ENCODE data around the gene CDNF. TPM values are rescaled to one million over a fixed set of nuclear protein-coding genes. Genes with fewer than 3 reads are reported as not detected.

CDNF gene
- polyA plus RNA-seq (2011; rRNA removed) (1.0 and 1.1 TPM in 2 replicates), polyA minus RNA-seq (2011; rRNA and poly(A)+ RNA removed) (1.00 TPM in 1 of 2 replicates, not detected in the other)

DNA sequence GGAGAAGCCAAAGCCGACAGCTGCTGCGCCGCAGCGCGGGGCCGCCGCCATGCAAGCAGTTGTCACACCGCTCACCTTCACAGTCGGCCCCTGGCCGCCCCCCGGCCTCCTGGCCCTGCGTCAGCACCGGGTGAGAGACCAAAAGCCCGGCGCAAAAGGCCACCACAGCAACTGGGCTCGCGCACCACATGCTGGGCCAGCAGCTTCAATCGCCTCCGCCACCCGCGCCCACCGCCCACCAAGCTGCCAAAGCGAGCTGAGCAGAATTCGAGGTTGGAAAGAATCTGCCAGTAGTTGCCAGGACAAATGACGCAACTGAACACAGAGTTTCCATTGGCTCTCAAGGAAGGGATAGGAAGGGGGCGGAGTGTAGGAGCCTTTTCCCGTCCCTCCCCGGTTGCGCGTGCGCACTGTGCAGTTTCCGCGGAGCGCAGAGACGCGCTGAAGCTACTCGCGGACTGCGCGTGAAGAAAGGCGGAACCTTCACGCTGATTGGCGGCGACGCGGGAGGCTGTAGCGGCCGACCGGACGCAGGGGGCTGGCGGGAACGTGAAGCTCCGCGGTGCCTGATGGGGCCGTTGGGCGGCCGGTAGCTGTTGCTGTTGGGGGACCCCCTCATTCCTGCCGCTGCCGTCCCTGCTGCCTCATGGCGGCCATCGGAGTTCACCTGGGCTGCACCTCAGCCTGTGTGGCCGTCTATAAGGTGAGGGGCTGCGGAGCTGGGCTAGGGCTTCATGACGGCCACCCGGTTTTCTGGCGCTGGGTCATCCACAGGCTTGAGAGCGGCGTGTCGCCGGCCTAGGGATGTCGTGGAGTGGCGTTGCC is at the start of gene CDNF, which contains the start of the genes HSPA14 and MSANTD7:
Gene CDNF, minus strand, starts transcription at position 281 of the 825 bp plus-strand sequence. Its CDS starts 91 bp downstream, at position 190.
Gene HSPA14, plus strand, starts transcription at position 550 of the 825 bp plus-strand sequence. Its CDS starts 97 bp downstream, at position 647.
Gene MSANTD7, plus strand, starts transcription at position 550 of the 825 bp plus-strand sequence. CDS start 3,979 bp downstream, outside the sequence.
- POLR2A ChIA-PET = interaction anchor here (0.6 kb wide), 1 partner anchor 80 kb away, joined by 3 read pairs; no protein-coding TSS in a partner anchor
- CTCF ChIA-PET = interaction anchor here (1.0 to 1.7 kb wide), 5 partner anchors 11 to 339 kb away, joined by 3 to 13 read pairs (median 4); no protein-coding TSS in a partner anchor
- Histone ChIP-seq H3K27me3 (ENCODE audit: control insufficient read depth, insufficient read depth, low read length) (no peaks in the 10 kb centered on the region), H3K4me3 (ENCODE audit: low read depth, low read length) (peak within 1 kb of the TSS; percentile 84), H3K36me3 (ENCODE audit: control insufficient read depth, insufficient read depth, low read length) (peaks cover 4% of the 10 kb centered on the region)
- TF ChIP-seq, protein P1, sequence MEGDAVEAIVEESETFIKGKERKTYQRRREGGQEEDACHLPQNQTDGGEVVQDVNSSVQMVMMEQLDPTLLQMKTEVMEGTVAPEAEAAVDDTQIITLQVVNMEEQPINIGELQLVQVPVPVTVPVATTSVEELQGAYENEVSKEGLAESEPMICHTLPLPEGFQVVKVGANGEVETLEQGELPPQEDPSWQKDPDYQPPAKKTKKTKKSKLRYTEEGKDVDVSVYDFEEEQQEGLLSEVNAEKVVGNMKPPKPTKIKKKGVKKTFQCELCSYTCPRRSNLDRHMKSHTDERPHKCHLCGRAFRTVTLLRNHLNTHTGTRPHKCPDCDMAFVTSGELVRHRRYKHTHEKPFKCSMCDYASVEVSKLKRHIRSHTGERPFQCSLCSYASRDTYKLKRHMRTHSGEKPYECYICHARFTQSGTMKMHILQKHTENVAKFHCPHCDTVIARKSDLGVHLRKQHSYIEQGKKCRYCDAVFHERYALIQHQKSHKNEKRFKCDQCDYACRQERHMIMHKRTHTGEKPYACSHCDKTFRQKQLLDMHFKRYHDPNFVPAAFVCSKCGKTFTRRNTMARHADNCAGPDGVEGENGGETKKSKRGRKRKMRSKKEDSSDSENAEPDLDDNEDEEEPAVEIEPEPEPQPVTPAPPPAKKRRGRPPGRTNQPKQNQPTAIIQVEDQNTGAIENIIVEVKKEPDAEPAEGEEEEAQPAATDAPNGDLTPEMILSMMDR (IDR thresholded peaks at IDR 0.05; ENCODE audit: insufficient read depth, low read depth, low read length) = no peak; the same call in 1 of the 2 replicates
- peak; percentile 96 for DNase-seq (ENCODE audit: low read depth)

DNA sequence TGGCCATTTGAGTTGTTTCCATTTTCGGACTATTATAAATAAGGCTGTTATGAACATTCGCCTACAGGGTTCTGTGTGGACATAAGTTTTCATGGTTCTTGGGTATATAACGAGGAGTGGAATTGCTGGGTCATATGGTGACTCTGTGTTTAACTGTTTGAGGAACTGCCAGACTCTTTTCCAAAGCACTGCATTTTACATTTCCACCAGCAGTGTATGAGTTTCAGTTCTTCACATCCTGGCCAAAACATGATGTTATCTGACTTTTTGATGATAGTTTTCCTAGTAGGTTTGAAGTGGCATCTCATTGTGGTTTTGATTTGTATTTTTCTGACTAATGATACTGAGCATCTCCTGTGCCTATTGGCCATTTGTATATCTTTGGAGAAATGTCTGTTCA is 46.2 kb upstream of the CDNF start:
- DNase-seq (ENCODE audit: low read depth) = no peak
- Histone ChIP-seq H3K27me3 (ENCODE audit: control insufficient read depth, insufficient read depth, low read length) (no peaks in the 10 kb centered on the region), H3K4me3 (ENCODE audit: low read depth, low read length) (no peak overlapping the region), H3K36me3 (ENCODE audit: control insufficient read depth, insufficient read depth, low read length) (no peaks in the 10 kb centered on the region)
- CTCF ChIA-PET = no interaction called here
- POLR2A ChIA-PET = no interaction called here
- TF ChIP-seq, protein P1 (IDR thresholded peaks at IDR 0.05; ENCODE audit: insufficient read depth, low read depth, low read length) = no peak

DNA sequence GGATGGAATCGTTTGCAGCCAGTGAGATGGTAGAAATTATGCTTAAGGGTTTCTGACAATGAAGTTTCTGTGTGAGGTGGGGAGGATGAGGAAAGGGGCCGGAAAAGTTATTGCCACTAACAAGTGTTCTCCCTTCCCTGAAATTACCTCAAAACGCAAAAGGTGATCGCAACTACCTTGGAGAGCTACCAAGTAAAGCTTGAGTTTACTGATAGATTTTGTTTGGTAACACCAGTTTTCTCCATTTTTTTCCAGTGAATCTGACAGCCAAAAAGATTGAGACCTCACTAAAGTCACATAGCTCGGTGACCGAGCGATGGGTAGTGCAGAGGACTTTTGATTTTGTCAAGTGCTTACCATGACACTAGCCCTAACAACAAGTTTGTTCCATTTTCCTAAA is 42.4 kb upstream of the CDNF start:
- Histone ChIP-seq H3K27me3 (ENCODE audit: control insufficient read depth, insufficient read depth, low read length) (no peaks in the 10 kb centered on the region), H3K36me3 (ENCODE audit: control insufficient read depth, insufficient read depth, low read length) (no peaks in the 10 kb centered on the region), H3K4me3 (ENCODE audit: low read depth, low read length) (peak overlapping the region; percentile 57; the same call in 1 of the 2 replicates)
- no peak for DNase-seq (ENCODE audit: low read depth)
- POLR2A ChIA-PET = no interaction called here
- CTCF ChIA-PET = no interaction called here
- TF ChIP-seq, protein P1 (IDR thresholded peaks at IDR 0.05; ENCODE audit: insufficient read depth, low read depth, low read length) = no peak

DNA sequence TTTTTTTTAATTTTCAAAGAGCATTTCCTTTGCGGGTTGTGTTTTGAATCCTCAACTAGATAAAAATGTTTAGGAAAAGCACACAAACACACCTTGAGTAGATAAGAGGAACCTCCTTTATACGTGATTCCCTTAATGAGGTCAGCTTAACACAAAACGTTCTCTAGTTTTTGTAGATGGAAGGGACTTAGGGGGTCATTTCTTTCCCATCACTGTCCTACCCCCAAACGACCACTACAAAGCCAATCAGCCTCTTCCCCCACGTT is 42.0 kb upstream of the CDNF start:
- ChIA-PET POLR2A (no interaction called here), CTCF (interaction anchor here (1.1 kb wide), 1 partner anchor 9 kb away, joined by 4 read pairs; no protein-coding TSS in a partner anchor)
- Histone ChIP-seq H3K4me3 (ENCODE audit: low read depth, low read length) (peak overlapping the region; percentile 57), H3K27me3 (ENCODE audit: control insufficient read depth, insufficient read depth, low read length) (no peaks in the 10 kb centered on the region), H3K36me3 (ENCODE audit: control insufficient read depth, insufficient read depth, low read length) (no peaks in the 10 kb centered on the region)
- no peak for DNase-seq (ENCODE audit: low read depth)
- TF ChIP-seq, protein P1 (IDR thresholded peaks at IDR 0.05; ENCODE audit: insufficient read depth, low read depth, low read length) = no peak

DNA sequence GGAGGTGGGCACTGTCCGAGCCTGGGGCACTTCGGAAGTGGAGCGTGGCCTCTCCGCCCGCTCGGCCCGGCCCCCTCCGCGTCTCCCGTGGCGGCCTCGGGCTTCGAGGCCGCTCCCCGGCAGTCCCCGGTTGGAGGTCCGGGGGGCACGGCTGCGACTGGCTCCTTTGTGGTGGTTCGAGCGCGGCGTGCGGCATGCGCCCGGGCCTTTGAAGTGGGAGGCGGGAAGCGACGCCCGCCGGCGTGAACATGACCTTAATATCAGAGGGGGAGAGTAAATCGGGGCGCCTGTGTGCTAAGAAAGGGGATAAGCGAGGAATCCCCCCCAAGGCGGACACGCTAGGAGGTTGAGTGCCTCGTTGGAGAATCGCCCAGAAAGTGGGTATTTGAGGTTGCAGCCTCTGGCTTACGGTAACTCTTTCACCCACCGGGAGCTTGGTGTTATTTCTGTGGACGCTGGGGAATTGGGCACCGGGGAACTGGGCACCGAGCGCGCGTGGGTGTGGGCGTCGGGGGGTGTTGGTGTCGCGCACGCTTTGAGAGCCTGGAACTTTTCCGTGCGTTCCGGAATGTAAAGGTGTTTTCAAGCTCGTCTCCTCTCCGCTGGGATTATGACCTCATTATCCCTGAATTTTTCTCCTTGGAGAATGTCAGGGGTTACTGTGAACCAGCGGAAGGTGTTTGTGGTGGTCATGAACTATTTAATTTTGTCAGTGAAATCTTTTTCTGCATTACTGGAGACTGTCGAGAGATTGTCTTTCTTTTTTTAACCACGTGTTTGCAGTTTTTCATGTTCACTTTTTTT is 41.5 kb upstream of the CDNF start:
- DNase-seq (ENCODE audit: low read depth) = no peak
- CTCF ChIA-PET = interaction anchor here (1.1 kb wide), 1 partner anchor 9 kb away, joined by 4 read pairs; no protein-coding TSS in a partner anchor
- H3K27me3 ChIP-seq (ENCODE audit: control insufficient read depth, insufficient read depth, low read length) = no peaks in the 10 kb centered on the region
- POLR2A ChIA-PET = no interaction called here
- TF ChIP-seq, protein P1 (IDR thresholded peaks at IDR 0.05; ENCODE audit: insufficient read depth, low read depth, low read length) = no peak
- H3K4me3 ChIP-seq (ENCODE audit: low read depth, low read length) = peak overlapping the region; percentile 57
- H3K36me3 ChIP-seq (ENCODE audit: control insufficient read depth, insufficient read depth, low read length) = no peaks in the 10 kb centered on the region

Measured in BJ (cell line).